Activated naive CD4-positive, alpha-beta T cell treated with anti-CD3 and anti-CD28 coated beads for 36 hours (primary cell): Measurements from ENCODE around the gene ABCF3. TPM values are rescaled to one million over a fixed set of nuclear protein-coding genes. Genes with fewer than 3 reads are reported as not detected.

Experiments
- CTCF ChIA-PET: fragments of 350-600 bp; sonication (Branson Sonifier 250); formaldehyde crosslinking; loops from one replicate; lab custom pipeline; 2021; ENCODE audit warnings: antibody characterized with exemption; lab: Charles Lee
- DNase-seq: peaks from one replicate; pipeline ENCODE4 v3.0.0-alpha.2; 2020
- H3K27ac Mint-ChIP-seq: one replicate; pipeline ENCODE4 v1.8.0; 2021; ENCODE audit warnings: mild to moderate bottlenecking, mixed read lengths
- H3K27me3 Mint-ChIP-seq: one replicate; pipeline ENCODE4 v1.8.0; 2021; ENCODE audit warnings: low read depth, mixed read lengths
- H3K36me3 Mint-ChIP-seq: one replicate; pipeline ENCODE4 v1.8.0; 2021; ENCODE audit warnings: low read depth, mixed read lengths
- H3K4me1 Mint-ChIP-seq: one replicate; pipeline ENCODE4 v1.8.0; 2021; ENCODE audit warnings: low read depth, mixed read lengths
- H3K4me3 Mint-ChIP-seq: one replicate; pipeline ENCODE4 v1.8.0; 2021; ENCODE audit warnings: mild to moderate bottlenecking, moderate library complexity, mixed read lengths
- H3K9me3 Mint-ChIP-seq: one replicate; pipeline ENCODE4 v1.8.0; 2021; ENCODE audit warnings: mixed read lengths
- intact Hi-C: fragments of 100-400 bp; cut with micrococcal nuclease; formaldehyde crosslinking; loops from one replicate; pipeline ENCODE4 v1.15.1; 2023
- total RNA-seq, 2 experiments: library from RNA; stranded (reverse); gene quantifications; one replicate each; pipeline ENCODE4 v1.2.3, GENCODE V29; 2021

Gene ABCF3
- total RNA-seq, 2 experiments from 2014 or later = 38.5 to 39.1 TPM

GRCh38 chr3:184193991-184194539 is 8.1 kb downstream of the ABCF3 start:
- no peak overlapping the region for H3K4me3 Mint-ChIP-seq
- H3K27ac Mint-ChIP-seq = no peak overlapping the region
- intact Hi-C loops = no loop called here
- peaks cover 18% of the 10 kb centered on the region for H3K36me3 Mint-ChIP-seq
- H3K9me3 Mint-ChIP-seq = no peaks in the 10 kb centered on the region
- no peak for DNase-seq
- H3K4me1 Mint-ChIP-seq = peaks cover 1% of the 10 kb centered on the region
- CTCF ChIA-PET = interaction anchor here (5.8 kb wide), 1 partner anchor 34 kb away, joined by 23 read pairs; no protein-coding TSS in a partner anchor
- no peaks in the 10 kb centered on the region for H3K27me3 Mint-ChIP-seq

- Mint-ChIP-seq H3K4me3 (no peak overlapping the region), H3K27me3 (no peaks in the 10 kb centered on the region), H3K36me3 (peaks cover 8% of the 10 kb centered on the region), H3K9me3 (no peaks in the 10 kb centered on the region), H3K4me1 (no peaks in the 10 kb centered on the region), H3K27ac (no peak overlapping the region)
- DNase-seq = no peak
- intact Hi-C loops = no loop called here
- CTCF ChIA-PET = interaction anchor here (5.8 kb wide), 1 partner anchor 31 kb away, joined by 23 read pairs; no protein-coding TSS in a partner anchor
These were observed 10.5 kb downstream of the ABCF3 start for GRCh38 chr3:184196536-184196935.

- intact Hi-C loops = no loop called here
- CTCF ChIA-PET = interaction anchor here (5.8 kb wide), 1 partner anchor 29 kb away, joined by 23 read pairs; no protein-coding TSS in a partner anchor
- H3K9me3 Mint-ChIP-seq = no peaks in the 10 kb centered on the region
- no peak for DNase-seq
- no peak overlapping the region for H3K4me3 Mint-ChIP-seq
- peaks cover 1% of the 10 kb centered on the region for H3K36me3 Mint-ChIP-seq
- H3K27me3 Mint-ChIP-seq = no peaks in the 10 kb centered on the region
- H3K27ac Mint-ChIP-seq = no peak overlapping the region
- no peaks in the 10 kb centered on the region for H3K4me1 Mint-ChIP-seq
These were observed 12.5 kb downstream of the ABCF3 start for GRCh38 chr3:184198509-184198908.

GRCh38 chr3:184200825-184201224 is 14.8 kb downstream of the ABCF3 start:
- CTCF ChIA-PET = interaction anchor here (0.9 kb wide), 1 partner anchor 164 kb away, joined by 3 read pairs; no protein-coding TSS in a partner anchor
- Mint-ChIP-seq H3K27ac (no peak overlapping the region), H3K36me3 (no peaks in the 10 kb centered on the region), H3K4me1 (no peaks in the 10 kb centered on the region), H3K27me3 (peaks cover 3% of the 10 kb centered on the region), H3K4me3 (no peak overlapping the region), H3K9me3 (no peaks in the 10 kb centered on the region)
- intact Hi-C loops = no loop called here
- no peak for DNase-seq

- Mint-ChIP-seq H3K4me3 (no peak overlapping the region), H3K27ac (no peak overlapping the region), H3K9me3 (no peaks in the 10 kb centered on the region), H3K36me3 (no peaks in the 10 kb centered on the region), H3K4me1 (no peaks in the 10 kb centered on the region), H3K27me3 (peaks cover 9% of the 10 kb centered on the region)
- intact Hi-C loops = no loop called here
- DNase-seq = no peak
- CTCF ChIA-PET = interaction anchor here (1.6 kb wide), 1 partner anchor 22 kb away, joined by 4 read pairs; no protein-coding TSS in a partner anchor
These were observed 17.5 kb downstream of the ABCF3 start for GRCh38 chr3:184203526-184203925.

- Mint-ChIP-seq H3K36me3 (no peaks in the 10 kb centered on the region), H3K27me3 (peaks cover 9% of the 10 kb centered on the region), H3K4me1 (no peaks in the 10 kb centered on the region), H3K27ac (no peak overlapping the region), H3K4me3 (no peak overlapping the region), H3K9me3 (no peaks in the 10 kb centered on the region)
- CTCF ChIA-PET = interaction anchor here (0.7 to 0.9 kb wide), 3 partner anchors 17 to 274 kb away, joined by 3 to 4 read pairs (median 3); no protein-coding TSS in a partner anchor
- intact Hi-C loops = no loop called here
- no peak for DNase-seq
These were observed 23.3 kb downstream of the ABCF3 start for GRCh38 chr3:184209146-184209923.

- Mint-ChIP-seq H3K9me3 (no peaks in the 10 kb centered on the region), H3K4me1 (no peaks in the 10 kb centered on the region), H3K4me3 (no peak overlapping the region), H3K27ac (no peak overlapping the region), H3K27me3 (peaks cover 6% of the 10 kb centered on the region), H3K36me3 (no peaks in the 10 kb centered on the region)
- intact Hi-C loops = no loop called here
- CTCF ChIA-PET = interaction anchor here (0.7 to 1.9 kb wide), 3 partner anchors 15 to 142 kb away, joined by 3 to 9 read pairs (median 4); no protein-coding TSS in a partner anchor
- no peak for DNase-seq
These were observed 25.3 kb downstream of the ABCF3 start for GRCh38 chr3:184211297-184211696.

GRCh38 chr3:184211718-184212117 is 25.7 kb downstream of the ABCF3 start:
- H3K4me1 Mint-ChIP-seq = no peaks in the 10 kb centered on the region
- H3K27ac Mint-ChIP-seq = no peak overlapping the region
- intact Hi-C loops = no loop called here
- DNase-seq = no peak
- H3K36me3 Mint-ChIP-seq = no peaks in the 10 kb centered on the region
- CTCF ChIA-PET = interaction anchor here (1.9 kb wide), 1 partner anchor 15 kb away, joined by 4 read pairs; no protein-coding TSS in a partner anchor
- H3K27me3 Mint-ChIP-seq = peaks cover 4% of the 10 kb centered on the region
- no peak overlapping the region for H3K4me3 Mint-ChIP-seq
- H3K9me3 Mint-ChIP-seq = no peaks in the 10 kb centered on the region

- Mint-ChIP-seq H3K27ac (no peak overlapping the region), H3K4me3 (no peak overlapping the region), H3K36me3 (no peaks in the 10 kb centered on the region), H3K4me1 (no peaks in the 10 kb centered on the region), H3K9me3 (no peaks in the 10 kb centered on the region), H3K27me3 (peaks cover 10% of the 10 kb centered on the region)
- no peak for DNase-seq
- intact Hi-C loops = no loop called here
- CTCF ChIA-PET = interaction anchor here (1.1 kb wide), 1 partner anchor 9 kb away, joined by 8 read pairs; no protein-coding TSS in a partner anchor
These were observed 32.8 kb downstream of the ABCF3 start for GRCh38 chr3:184218814-184219213.

GRCh38 chr3:184222521-184222920 is 36.5 kb downstream of the ABCF3 start:
- Mint-ChIP-seq H3K4me3 (no peak overlapping the region), H3K9me3 (no peaks in the 10 kb centered on the region), H3K27ac (no peak overlapping the region), H3K27me3 (peaks cover 21% of the 10 kb centered on the region), H3K4me1 (no peaks in the 10 kb centered on the region), H3K36me3 (no peaks in the 10 kb centered on the region)
- CTCF ChIA-PET = interaction anchor here (1.0 to 1.1 kb wide), 2 partner anchors 27 to 67 kb away, joined by 3 read pairs; partner anchors contain the start of gene EEF1AKMT4
- DNase-seq = no peak
- intact Hi-C loops = loop anchor here (10.0 kb wide), 1 partner anchor 322 kb away; no protein-coding TSS in a partner anchor

- H3K27me3 Mint-ChIP-seq = peaks cover 31% of the 10 kb centered on the region
- H3K4me3 Mint-ChIP-seq = no peak overlapping the region
- intact Hi-C loops = loop anchor here (10.0 kb wide), 1 partner anchor 321 kb away; no protein-coding TSS in a partner anchor
- peaks cover 2% of the 10 kb centered on the region for H3K4me1 Mint-ChIP-seq
- H3K27ac Mint-ChIP-seq = no peak overlapping the region
- H3K9me3 Mint-ChIP-seq = no peaks in the 10 kb centered on the region
- H3K36me3 Mint-ChIP-seq = no peaks in the 10 kb centered on the region
- CTCF ChIA-PET = interaction anchor here (0.6 kb wide), 1 partner anchor 9 kb away, joined by 3 read pairs; no protein-coding TSS in a partner anchor
- DNase-seq = no peak
These were observed 37.9 kb downstream of the ABCF3 start for GRCh38 chr3:184223946-184224345.

GRCh38 chr3:184227481-184227935 is 41.5 kb downstream of the ABCF3 start:
- Mint-ChIP-seq H3K4me1 (peaks cover 11% of the 10 kb centered on the region), H3K36me3 (no peaks in the 10 kb centered on the region), H3K4me3 (no peak overlapping the region), H3K9me3 (no peaks in the 10 kb centered on the region), H3K27me3 (peaks cover 47% of the 10 kb centered on the region), H3K27ac (no peak overlapping the region)
- CTCF ChIA-PET = interaction anchor here (0.6 to 4.7 kb wide), 38 partner anchors 9 to 332 kb away, joined by 3 to 48 read pairs (median 6); partner anchors contain the start of genes ABCF3, ALG3 and EEF1AKMT4
- peak; percentile 56 for DNase-seq
- intact Hi-C loops = loop anchor here (1.0 to 10.0 kb wide), 4 partner anchors 23 to 317 kb away; partner anchors contain the start of gene CAMK2N2
